A673 (cell line): ENCODE data around the gene NCAM2. TPM values are rescaled to one million over a fixed set of nuclear protein-coding genes. Genes with fewer than 3 reads are reported as not detected.

Experiments used
- BruUV-seq: library from RNA; stranded (reverse); fragments of 400-500 nt; replicated peaks from 2 replicates; lab custom pipeline; 2021; lab: Mats Ljungman, UMichigan
- CTCF ChIA-PET: fragments of 300-600 bp; sonication (Branson Sonifier 250); formaldehyde crosslinking; loops from one replicate; lab custom pipeline; 2022; ENCODE audit warnings: antibody characterized with exemption; lab: Charles Lee
- POLR2A ChIA-PET: fragments of 300-600 bp; sonication (Branson Sonifier 250); formaldehyde crosslinking; loops from one replicate; lab custom pipeline; 2022; ENCODE audit warnings: antibody characterized with exemption; ENCODE audit not compliant: low non-redundant PET; lab: Charles Lee
- DNase-seq: peaks from one replicate; pipeline ENCODE4 v3.0.0-alpha.2; 2015; ENCODE audit warnings: low spot score
- H3K27ac ChIP-seq: fragments of 200-600 bp; sonication (generic); 2 replicates; pipeline ENCODE4 v1.5.1; 2016; ENCODE audit warnings: mixed run types, low read depth, mild to moderate bottlenecking, mixed read lengths, antibody characterized with exemption, low read length; ENCODE audit not compliant: poor library complexity, severe bottlenecking
- H3K27me3 ChIP-seq: fragments of 200-600 bp; sonication (generic); replicated peaks from 2 replicates; pipeline ENCODE4 v1.6.1; 2017; ENCODE audit warnings: mixed run types, low read depth, mild to moderate bottlenecking, mixed read lengths, antibody characterized with exemption, low read length; ENCODE audit not compliant: insufficient read depth, poor library complexity
- H3K36me3 ChIP-seq: fragments of 200-600 bp; sonication (generic); 2 replicates; pipeline ENCODE4 v1.6.1; 2016; ENCODE audit warnings: mixed run types, mild to moderate bottlenecking, mixed read lengths, antibody characterized with exemption, low read length; ENCODE audit not compliant: insufficient read depth, poor library complexity, severe bottlenecking
- H3K4me1 ChIP-seq: fragments of 200-600 bp; sonication (generic); 2 replicates; pipeline ENCODE4 v1.6.1; 2017; ENCODE audit warnings: mixed run types, mild to moderate bottlenecking, mixed read lengths, antibody characterized with exemption, low read length; ENCODE audit not compliant: insufficient read depth, poor library complexity, severe bottlenecking
- H3K4me3 ChIP-seq: fragments of 200-600 bp; sonication (generic); 2 replicates; pipeline ENCODE4 v1.5.1; 2016; ENCODE audit warnings: low read depth, mixed run types, mild to moderate bottlenecking, mixed read lengths, low read length; ENCODE audit not compliant: poor library complexity, severe bottlenecking
- H3K9me3 ChIP-seq: fragments of 200-600 bp; sonication (generic); 2 replicates; pipeline ENCODE4 v1.6.1; 2016; ENCODE audit warnings: mixed run types, low read depth, mild to moderate bottlenecking, mixed read lengths, antibody characterized with exemption, low read length; ENCODE audit not compliant: poor library complexity, severe bottlenecking
- CTCF ChIP-seq: fragments of 300-800, 200-600 bp; sonication (generic); conservative IDR thresholded peaks from 2 replicates; pipeline ENCODE4 v1.5.1; 2017; ENCODE audit warnings: low read depth, mild to moderate bottlenecking, antibody characterized with exemption, low read length, moderate library complexity, mixed read lengths
- EZH2 ChIP-seq: fragments of 200-600 bp; sonication (generic); IDR thresholded peaks from 2 replicates; pipeline ENCODE4 v1.6.1; 2017; ENCODE audit warnings: borderline replicate concordance, low read depth, mild to moderate bottlenecking, mixed read lengths, antibody characterized with exemption, low read length; ENCODE audit not compliant: poor library complexity, severe bottlenecking
- intact Hi-C: fragments of 100-400 bp; cut with micrococcal nuclease; formaldehyde crosslinking; loops from one replicate; pipeline ENCODE4 v1.10.0; 2022; ENCODE audit not compliant: unreplicated experiment
- total RNA-seq: library from RNA; stranded (reverse); gene quantifications from 2 replicates; pipeline ENCODE4 v1.2.3, GENCODE V29; 2021

Gene NCAM2
- total RNA-seq, 1 experiment from 2014 or later, result 38.2 TPM

GRCh38 chr21:21057349-21058062, 59.3 kb downstream of the NCAM2 start:
- no peaks in the 10 kb centered on the region for H3K36me3 ChIP-seq
- no peak overlapping the region for H3K27ac ChIP-seq
- no peaks in the 10 kb centered on the region for H3K4me1 ChIP-seq
- H3K4me3 ChIP-seq, result no peak overlapping the region
- TF ChIP-seq EZH2 (no peak), CTCF (no peak)
- ChIA-PET POLR2A (no interaction called here), CTCF (no interaction called here)
- intact Hi-C loops, result no loop called here
- H3K9me3 ChIP-seq, result no peaks in the 10 kb centered on the region
- BruUV-seq, result no TSS peak
- H3K27me3 ChIP-seq, result no peaks in the 10 kb centered on the region
- no peak for DNase-seq

GRCh38 chr21:21063828-21064227, 65.6 kb downstream of the NCAM2 start:
- intact Hi-C loops, result no loop called here
- Histone ChIP-seq H3K4me3 (no peak overlapping the region), H3K27me3 (no peaks in the 10 kb centered on the region), H3K36me3 (no peaks in the 10 kb centered on the region), H3K4me1 (peaks cover 14% of the 10 kb centered on the region), H3K27ac (peak overlapping the region; percentile 7), H3K9me3 (no peaks in the 10 kb centered on the region)
- DNase-seq, result no peak
- POLR2A ChIA-PET, result no interaction called here
- CTCF ChIA-PET, result no interaction called here
- no TSS peak for BruUV-seq
- TF ChIP-seq CTCF (no peak), EZH2 (no peak)

- Histone ChIP-seq H3K4me1 (peaks cover 14% of the 10 kb centered on the region), H3K36me3 (no peaks in the 10 kb centered on the region), H3K9me3 (no peaks in the 10 kb centered on the region), H3K27ac (peak overlapping the region; percentile 7), H3K4me3 (no peak overlapping the region), H3K27me3 (no peaks in the 10 kb centered on the region)
- no TSS peak for BruUV-seq
- DNase-seq, result no peak
- POLR2A ChIA-PET, result no interaction called here
- no peak for TF ChIP-seq EZH2
- no peak for TF ChIP-seq CTCF
- intact Hi-C loops, result no loop called here
- CTCF ChIA-PET, result interaction anchor here (0.5 kb wide), 1 partner anchor 18 kb away, joined by 3 read pairs; no protein-coding TSS in a partner anchor
Measured at GRCh38 chr21:21064353-21064752, 66.1 kb downstream of the NCAM2 start.
